ENCODE measurements around the gene SOX5.
"Not testable (repeated sequence)": the region's sequence is repeated elsewhere in the genome, so short reads cannot be mapped to it uniquely, and the experiment has no call there.

SOX5 gene

DNA sequence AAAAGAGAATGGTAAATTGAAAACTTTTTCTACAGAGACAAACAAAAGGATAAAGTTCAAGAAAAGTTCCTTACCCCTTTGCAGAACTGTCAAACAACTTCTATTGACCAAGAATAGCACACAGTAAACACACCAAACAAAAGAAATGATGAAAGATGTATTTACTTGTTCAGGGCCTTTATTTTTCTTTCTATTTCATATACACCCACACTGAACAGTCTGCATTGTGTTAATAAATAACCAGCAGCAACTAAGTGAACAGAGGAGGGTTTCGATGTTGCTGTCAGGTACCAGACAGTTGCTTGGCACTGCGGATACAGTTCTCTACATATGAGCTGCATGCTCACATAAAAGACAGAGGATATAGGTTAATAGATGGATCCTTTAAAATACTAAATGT lies 122.1 kb downstream of the SOX5 start:
- TF ChIP-seq, protein P1, sequence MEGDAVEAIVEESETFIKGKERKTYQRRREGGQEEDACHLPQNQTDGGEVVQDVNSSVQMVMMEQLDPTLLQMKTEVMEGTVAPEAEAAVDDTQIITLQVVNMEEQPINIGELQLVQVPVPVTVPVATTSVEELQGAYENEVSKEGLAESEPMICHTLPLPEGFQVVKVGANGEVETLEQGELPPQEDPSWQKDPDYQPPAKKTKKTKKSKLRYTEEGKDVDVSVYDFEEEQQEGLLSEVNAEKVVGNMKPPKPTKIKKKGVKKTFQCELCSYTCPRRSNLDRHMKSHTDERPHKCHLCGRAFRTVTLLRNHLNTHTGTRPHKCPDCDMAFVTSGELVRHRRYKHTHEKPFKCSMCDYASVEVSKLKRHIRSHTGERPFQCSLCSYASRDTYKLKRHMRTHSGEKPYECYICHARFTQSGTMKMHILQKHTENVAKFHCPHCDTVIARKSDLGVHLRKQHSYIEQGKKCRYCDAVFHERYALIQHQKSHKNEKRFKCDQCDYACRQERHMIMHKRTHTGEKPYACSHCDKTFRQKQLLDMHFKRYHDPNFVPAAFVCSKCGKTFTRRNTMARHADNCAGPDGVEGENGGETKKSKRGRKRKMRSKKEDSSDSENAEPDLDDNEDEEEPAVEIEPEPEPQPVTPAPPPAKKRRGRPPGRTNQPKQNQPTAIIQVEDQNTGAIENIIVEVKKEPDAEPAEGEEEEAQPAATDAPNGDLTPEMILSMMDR (IDR thresholded peaks at IDR 0.05; ENCODE audit: low read depth, low read length): no peak
- no peak for DNase-seq (ENCODE audit: extremely low read depth, low read depth)

DNA sequence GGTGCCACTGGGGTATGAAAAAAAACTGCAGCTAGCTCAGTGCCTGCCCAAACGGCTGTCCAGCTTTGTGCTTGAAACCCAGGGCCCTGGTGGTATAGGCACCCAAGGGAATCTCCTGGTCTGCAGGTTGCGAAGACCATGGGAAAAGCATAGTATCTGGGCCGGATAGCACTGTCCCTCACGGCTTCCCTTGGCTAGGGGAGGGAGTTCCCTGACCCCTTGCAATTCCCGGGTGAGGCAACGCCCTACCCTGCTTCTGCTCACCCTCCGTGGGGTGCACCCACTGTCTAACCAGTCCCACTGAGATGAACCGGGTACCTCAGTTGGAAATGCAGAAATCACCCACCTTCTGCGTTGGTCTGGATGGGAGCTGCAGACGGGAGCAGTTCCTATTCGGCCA lies 124.3 kb downstream of the SOX5 start:
- DNase-seq (ENCODE audit: extremely low read depth, low read depth): not testable (repeated sequence)

DNA sequence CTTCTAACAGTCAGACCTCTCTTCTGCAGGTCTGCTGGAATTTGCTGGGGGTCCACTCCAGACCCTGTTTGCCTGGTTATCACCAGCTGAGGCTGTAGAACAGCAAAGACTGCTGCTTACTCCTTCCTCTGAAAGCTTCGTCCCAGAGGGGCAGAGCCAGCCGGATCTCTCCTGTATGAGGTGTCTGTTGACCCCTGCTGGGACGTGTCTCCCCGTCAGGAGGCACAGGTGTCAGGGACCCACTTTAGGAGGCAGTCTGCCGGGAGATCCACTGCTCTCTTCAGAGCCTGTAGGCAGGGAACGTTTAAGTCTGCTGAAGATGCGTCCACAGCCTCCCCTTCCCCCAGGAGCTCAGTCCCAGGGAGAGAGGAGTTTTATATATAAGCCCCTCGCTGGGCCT lies 125.1 kb downstream of the SOX5 start:
- DNase-seq (ENCODE audit: extremely low read depth, low read depth): no peak
- TF ChIP-seq, protein P1 (IDR thresholded peaks at IDR 0.05; ENCODE audit: low read depth, low read length): no peak

DNA sequence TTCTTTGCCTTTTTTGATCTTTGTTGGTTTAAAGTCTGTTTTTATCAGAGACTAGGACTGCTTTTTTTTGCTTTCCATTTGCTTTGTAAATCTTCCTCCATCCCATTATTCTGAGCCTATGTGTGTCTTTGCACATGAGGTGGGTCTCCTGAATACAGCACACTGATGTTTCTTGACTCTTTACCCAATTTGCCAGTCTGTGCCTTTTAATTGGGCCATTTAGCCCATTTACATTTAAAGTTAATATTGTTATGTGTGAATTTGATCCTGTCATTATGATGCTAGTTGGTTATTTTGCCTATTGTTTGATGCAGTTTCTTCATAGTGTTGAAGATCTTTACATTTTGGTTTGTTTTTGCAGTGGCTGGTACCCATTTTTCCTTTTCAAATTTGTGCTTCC lies 126.6 kb downstream of the SOX5 start:
- not testable (repeated sequence) for DNase-seq (ENCODE audit: extremely low read depth, low read depth)

DNA sequence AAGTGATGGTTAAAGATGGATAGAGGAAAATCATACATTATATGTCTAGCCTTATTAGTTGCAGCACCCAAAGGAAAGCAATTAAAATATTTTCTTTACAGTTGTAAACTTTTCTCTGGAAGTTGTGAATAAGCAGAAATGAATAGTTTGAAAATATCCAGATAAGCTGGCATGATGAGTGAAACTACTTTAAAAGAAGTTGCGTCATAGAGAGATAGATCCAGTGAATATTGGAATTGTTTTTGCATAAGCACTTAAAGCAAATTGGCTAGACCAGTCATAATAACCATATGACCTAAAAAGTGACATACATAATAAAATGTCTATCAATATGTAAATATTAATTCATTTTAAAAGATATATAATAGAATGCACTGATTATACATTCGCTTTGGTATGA lies 132.1 kb downstream of the SOX5 start:
- DNase-seq (ENCODE audit: extremely low read depth, low read depth): no peak
- TF ChIP-seq, protein P1 (IDR thresholded peaks at IDR 0.05; ENCODE audit: low read depth, low read length): no peak

DNA sequence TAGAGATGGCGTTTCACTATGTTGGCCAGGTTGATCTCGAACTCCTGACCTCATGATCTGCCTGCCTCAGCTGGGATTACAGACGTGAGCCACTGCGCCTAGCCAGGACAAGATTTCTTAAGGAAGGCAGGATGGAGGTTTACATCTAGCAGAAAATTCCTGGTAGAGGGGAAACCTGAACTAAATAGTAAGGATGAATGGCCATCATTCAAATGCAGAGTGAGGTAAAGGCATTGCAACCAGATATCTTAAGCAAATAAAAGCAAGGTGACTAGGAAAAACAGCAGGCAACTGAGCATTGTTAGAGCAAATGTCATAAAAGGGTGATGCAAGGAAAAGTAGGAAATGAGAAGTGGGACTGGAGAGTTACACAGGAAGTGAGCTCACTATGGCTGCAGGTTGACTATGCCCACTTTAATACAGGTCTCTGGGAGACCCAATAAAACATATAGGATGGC lies 133.0 kb downstream of the SOX5 start:
- DNase-seq (ENCODE audit: extremely low read depth, low read depth): no peak
- TF ChIP-seq, protein P1 (IDR thresholded peaks at IDR 0.05; ENCODE audit: low read depth, low read length): no peak

DNA sequence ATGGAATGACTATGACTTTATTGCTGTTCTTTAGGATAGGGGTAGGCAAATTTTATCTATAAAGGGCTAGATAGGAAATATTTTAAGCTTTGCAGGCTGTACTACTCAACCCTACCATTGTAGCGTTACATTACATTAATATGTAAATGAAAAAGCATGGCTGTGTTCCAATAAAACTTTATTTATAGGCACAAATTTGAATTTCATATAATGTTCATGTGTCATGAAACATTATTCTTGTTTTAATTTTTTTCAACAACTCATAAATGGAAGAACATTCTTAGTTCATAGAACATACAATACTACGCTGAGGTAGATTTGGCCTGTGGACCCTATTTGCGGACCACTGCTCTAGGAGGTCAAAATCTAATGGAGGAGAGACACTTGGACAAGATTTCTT lies 133.7 kb downstream of the SOX5 start:
- TF ChIP-seq, protein P1 (IDR thresholded peaks at IDR 0.05; ENCODE audit: low read depth, low read length): no peak
- DNase-seq (ENCODE audit: extremely low read depth, low read depth): no peak

DNA sequence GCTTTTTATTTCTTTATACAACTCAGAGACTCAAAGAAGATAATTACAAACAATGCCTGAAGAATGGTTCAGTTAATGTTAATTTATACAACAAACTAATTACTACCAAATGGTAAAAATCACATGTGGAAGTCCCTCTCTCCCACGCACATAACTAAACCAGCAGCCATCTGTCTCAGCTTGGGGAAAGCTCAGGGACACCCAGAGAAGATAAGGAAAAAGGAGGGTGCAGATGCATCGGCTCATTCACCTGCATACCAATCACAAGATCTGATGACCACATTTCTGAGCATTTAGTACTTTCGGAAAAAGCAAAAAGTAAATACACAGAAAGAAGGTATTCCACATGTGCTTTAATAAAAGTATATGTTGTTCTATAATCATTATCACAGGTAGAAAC lies 136.3 kb downstream of the SOX5 start:
- TF ChIP-seq, protein P1 (IDR thresholded peaks at IDR 0.05; ENCODE audit: low read depth, low read length): no peak
- DNase-seq (ENCODE audit: extremely low read depth, low read depth): no peak

All from AG09319 (cell line).